Epithelial cell of esophagus (primary cell): ENCODE measurements around the gene PBRM1.
"Not testable (repeated sequence)": the region's sequence is repeated elsewhere in the genome, so short reads cannot be mapped to it uniquely, and the experiment has no call there.

Experiments used
- DNase-seq: peaks from one replicate; pipeline ENCODE4 v3.0.0; 2010; ENCODE audit warnings: low read depth
- H3K4me3 ChIP-seq: 2 replicates; pipeline ENCODE4 v1.5.1; 2011; ENCODE audit warnings: mild to moderate bottlenecking, low read length, control low read depth
- TF ChIP-seq, protein P1 (sequence below): IDR thresholded peaks from 2 replicates; pipeline ENCODE4 v1.5.1; 2011; ENCODE audit warnings: low read depth, mild to moderate bottlenecking, low read length, control low read depth, inconsistent platforms; ENCODE audit not compliant: insufficient read depth; ENCODE audit errors: missing control alignments

PBRM1 gene

DNA sequence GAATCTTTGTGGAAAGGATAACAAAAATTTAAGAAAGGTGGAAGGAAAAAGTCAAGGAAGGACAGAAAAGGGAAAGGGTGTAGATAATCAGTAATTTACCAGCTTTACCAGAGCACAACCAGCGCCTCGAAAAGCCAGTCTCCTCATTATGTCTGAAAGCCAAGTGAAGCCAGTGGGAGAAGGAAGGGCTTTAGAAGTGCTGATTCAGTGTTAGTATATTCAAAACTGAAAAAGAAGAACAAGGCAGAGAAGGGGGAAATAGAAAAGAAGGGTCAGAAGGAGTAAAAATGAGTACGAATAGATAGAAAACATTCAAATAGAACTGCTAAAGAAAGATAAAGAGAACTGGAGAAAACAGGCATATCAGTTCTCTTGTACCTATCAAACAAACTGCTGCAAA, 4.1 kb downstream of the PBRM1 start:
- TF ChIP-seq, protein P1, sequence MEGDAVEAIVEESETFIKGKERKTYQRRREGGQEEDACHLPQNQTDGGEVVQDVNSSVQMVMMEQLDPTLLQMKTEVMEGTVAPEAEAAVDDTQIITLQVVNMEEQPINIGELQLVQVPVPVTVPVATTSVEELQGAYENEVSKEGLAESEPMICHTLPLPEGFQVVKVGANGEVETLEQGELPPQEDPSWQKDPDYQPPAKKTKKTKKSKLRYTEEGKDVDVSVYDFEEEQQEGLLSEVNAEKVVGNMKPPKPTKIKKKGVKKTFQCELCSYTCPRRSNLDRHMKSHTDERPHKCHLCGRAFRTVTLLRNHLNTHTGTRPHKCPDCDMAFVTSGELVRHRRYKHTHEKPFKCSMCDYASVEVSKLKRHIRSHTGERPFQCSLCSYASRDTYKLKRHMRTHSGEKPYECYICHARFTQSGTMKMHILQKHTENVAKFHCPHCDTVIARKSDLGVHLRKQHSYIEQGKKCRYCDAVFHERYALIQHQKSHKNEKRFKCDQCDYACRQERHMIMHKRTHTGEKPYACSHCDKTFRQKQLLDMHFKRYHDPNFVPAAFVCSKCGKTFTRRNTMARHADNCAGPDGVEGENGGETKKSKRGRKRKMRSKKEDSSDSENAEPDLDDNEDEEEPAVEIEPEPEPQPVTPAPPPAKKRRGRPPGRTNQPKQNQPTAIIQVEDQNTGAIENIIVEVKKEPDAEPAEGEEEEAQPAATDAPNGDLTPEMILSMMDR = no peak
- DNase-seq = no peak
- no peak overlapping the region for H3K4me3 ChIP-seq

DNA sequence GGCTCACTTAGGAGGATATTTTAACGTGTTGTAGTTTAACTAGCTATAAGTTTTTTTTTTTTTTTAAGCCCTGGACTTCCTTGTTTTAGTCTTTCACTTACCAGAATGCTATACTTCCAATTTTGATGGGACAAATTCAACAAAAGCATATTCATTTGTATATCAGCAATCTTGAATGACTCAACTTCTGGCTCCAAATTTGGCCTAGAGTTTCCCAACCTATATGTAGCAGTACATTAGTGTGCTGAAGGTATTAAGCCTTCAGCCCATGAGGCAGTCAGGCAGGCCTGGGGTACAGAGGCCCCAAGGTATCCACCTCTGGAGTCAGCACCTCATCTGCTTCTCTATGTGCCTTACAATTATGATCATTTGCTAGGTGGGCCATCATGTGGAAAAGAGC, 5.9 kb downstream of the PBRM1 start:
- no peak overlapping the region for H3K4me3 ChIP-seq
- DNase-seq = peak; percentile 18
- TF ChIP-seq, protein P1 = no peak

- TF ChIP-seq, protein P1 = no peak
- no peak for DNase-seq
Measured at GRCh38 chr3:52679199-52679538, 6.5 kb downstream of the PBRM1 start.

DNA sequence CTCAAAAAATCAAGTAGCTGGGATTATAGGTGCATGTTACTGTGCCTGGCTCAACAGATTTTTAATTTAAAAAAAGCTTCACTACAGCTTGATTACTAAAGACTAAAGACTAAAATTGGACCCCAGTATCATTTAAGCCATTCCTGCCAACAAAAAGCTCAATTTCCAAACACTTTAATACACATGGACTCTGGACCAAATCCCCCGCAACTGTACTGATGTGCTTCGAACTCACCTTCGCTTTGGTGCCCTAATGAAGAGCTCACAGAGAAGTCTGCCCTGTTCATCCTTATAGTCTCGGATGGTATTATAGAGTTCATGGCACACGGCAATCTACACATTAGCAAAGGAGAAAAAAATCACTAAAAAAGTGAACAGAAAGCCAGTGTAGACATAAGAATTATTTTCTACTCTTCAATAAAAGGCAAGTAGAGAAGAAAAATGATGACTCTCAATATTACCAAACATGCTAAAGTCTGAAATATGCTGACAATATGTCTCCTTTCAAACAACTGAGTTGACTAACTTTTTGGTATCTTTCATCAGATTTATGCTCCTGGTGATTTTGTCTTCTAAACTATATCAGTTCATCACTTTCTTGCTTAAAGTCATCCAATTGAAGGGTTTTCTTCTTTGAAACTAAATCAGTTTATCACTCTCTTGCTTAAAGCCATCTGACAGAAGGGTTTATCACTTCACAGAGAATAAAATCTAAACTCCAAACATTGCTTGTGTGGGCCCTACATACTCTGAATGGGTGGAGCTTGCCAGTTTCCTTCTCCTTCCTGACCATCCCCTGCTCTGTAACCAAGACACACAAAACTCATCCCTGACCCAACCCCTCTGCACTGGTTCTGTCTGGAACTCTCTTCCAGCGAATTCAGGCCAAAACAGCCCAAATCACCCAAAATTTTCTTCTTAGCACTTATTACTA, 7.2 kb downstream of the PBRM1 start:
- TF ChIP-seq, protein P1 = no peak
- no peak for DNase-seq
- no peak overlapping the region for H3K4me3 ChIP-seq

More at GRCh38 chr3:52679199-52679538, 6.5 kb downstream of the PBRM1 start:
- no peak overlapping the region for H3K4me3 ChIP-seq

- DNase-seq, H3K4me3 ChIP-seq: not testable (repeated sequence)
Measured at GRCh38 chr3:52676201-52676600, 9.5 kb downstream of the PBRM1 start.

DNA sequence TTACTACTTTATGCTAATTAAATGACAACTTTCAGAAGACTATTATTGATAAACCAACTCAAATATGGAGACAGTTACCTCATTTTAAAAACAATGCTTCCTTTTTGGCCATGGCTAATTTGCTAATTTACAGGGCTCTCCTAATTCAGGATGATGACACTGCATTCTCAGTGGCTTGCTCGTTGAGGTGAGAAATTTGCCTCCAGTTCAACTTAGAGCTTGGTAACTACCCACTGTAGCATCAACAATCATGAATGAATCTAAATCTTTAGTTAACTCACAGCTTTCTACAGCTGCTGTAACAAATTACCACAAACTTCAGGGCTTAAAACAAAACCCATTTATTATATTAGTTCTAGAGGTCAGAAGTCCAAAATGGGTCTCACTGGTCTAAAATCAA, 14.0 kb downstream of the PBRM1 start:
- TF ChIP-seq, protein P1 = no peak
- no peak overlapping the region for H3K4me3 ChIP-seq
- peak; percentile 12 for DNase-seq

GRCh38 chr3:52670621-52671521, 14.8 kb downstream of the PBRM1 start:
- TF ChIP-seq, protein P1 = no peak
- peak; percentile 99 for DNase-seq
- no peak overlapping the region for H3K4me3 ChIP-seq
